GM12878 (cell line): Measurements from ENCODE around the gene NAA25. TPM values are rescaled to one million over a fixed set of nuclear protein-coding genes. Genes with fewer than 3 reads are reported as not detected.

Experiments used
- ATAC-seq: fragments of 200-7000 bp; cut with Tn5 transposase; 3 replicates; pipeline ENCODE4 v1.9.1; 2020; ENCODE audit warnings: mild to moderate bottlenecking, moderate library complexity
- BruUV-seq: library from RNA; stranded (reverse); fragments of 400-500 nt; replicated peaks from 2 replicates; lab custom pipeline; 2021; lab: Mats Ljungman, UMichigan
- CTCF ChIA-PET: fragments of 300-600 bp; sonication (Branson Sonifier 250); formaldehyde crosslinking; extraction: SDS; loops from one replicate; lab custom pipeline; 2021; ENCODE audit warnings: inconsistent platforms; lab: Yijun Ruan, JAX
- POLR2A ChIA-PET: fragments of 350-600 bp; formaldehyde crosslinking; extraction: SDS; loops from one replicate; lab custom pipeline; 2021; ENCODE audit warnings: inconsistent platforms; lab: Charles Lee
- RAD21 ChIA-PET: fragments of 300-600 bp; sonication (Branson Sonifier 250); formaldehyde crosslinking; loops from one replicate; lab custom pipeline; 2023; ENCODE audit warnings: antibody characterized with exemption; ENCODE audit not compliant: unreplicated experiment; lab: Charles Lee
- SMC1A ChIA-PET: fragments of 300-600 bp; sonication (Branson Sonifier 250); formaldehyde crosslinking; loops from one replicate; lab custom pipeline; 2023; ENCODE audit not compliant: unreplicated experiment, uncharacterized antibody; lab: Charles Lee
- DNase-seq: peaks from one replicate; pipeline ENCODE4 v3.0.0-alpha.2; 2011; ENCODE audit warnings: low read depth, low spot score
- FAIRE-seq: peaks from 3 replicates; lab custom pipeline; 2011; peaks lifted over from hg19 to GRCh38; lab: Jason Lieb, UNC
- H2AFZ ChIP-seq: 2 replicates; pipeline ENCODE4 v1.6.0; 2011; ENCODE audit warnings: low read depth, low read length, control low read depth; ENCODE audit not compliant: control insufficient read depth
- H3K27ac ChIP-seq: 2 replicates; pipeline ENCODE4 v1.5.1; 2011; ENCODE audit warnings: control low read depth; ENCODE audit not compliant: control insufficient read depth, insufficient read depth
- H3K27me3 ChIP-seq, 2 experiments: replicated peaks in 1 of 2; 2 replicates each; pipeline versions ENCODE4 v1.6.0 to v1.6.1; 2011; ENCODE audit warnings: low read length in 1 of 2; ENCODE audit not compliant: control insufficient read depth in 2 of 2, insufficient read depth in 2 of 2
- H3K36me3 ChIP-seq, 2 experiments: 2 replicates each; pipeline ENCODE4 v1.5.1; 2011; ENCODE audit warnings: low read length in 1 of 2; ENCODE audit not compliant: control insufficient read depth in 2 of 2, insufficient read depth in 2 of 2
- H3K4me1 ChIP-seq: 2 replicates; pipeline ENCODE4 v1.6.1; 2011; ENCODE audit warnings: mild to moderate bottlenecking, low read length, moderate library complexity, mixed read lengths; ENCODE audit not compliant: control insufficient read depth, insufficient read depth
- H3K4me2 ChIP-seq: 2 replicates; pipeline ENCODE4 v1.6.0; 2011; ENCODE audit warnings: control low read depth; ENCODE audit not compliant: control insufficient read depth, insufficient read depth
- H3K4me3 ChIP-seq: fragments of 200-600 bp; sonication (generic); 2 replicates; pipeline ENCODE4 v1.5.1; 2016
- H3K79me2 ChIP-seq: 2 replicates; pipeline ENCODE4 v1.6.0; 2011; ENCODE audit warnings: low read length; ENCODE audit not compliant: control insufficient read depth, insufficient read depth
- H3K9ac ChIP-seq: 2 replicates; pipeline ENCODE4 v1.8.0; 2011; ENCODE audit warnings: low read length, control low read depth, mixed read lengths; ENCODE audit not compliant: control insufficient read depth, insufficient read depth
- H3K9me3 ChIP-seq: replicated peaks from 3 replicates; pipeline ENCODE4 v1.5.1; 2011; ENCODE audit warnings: mild to moderate bottlenecking, low read length; ENCODE audit not compliant: control insufficient read depth, insufficient read depth
- H4K20me1 ChIP-seq: 2 replicates; pipeline ENCODE4 v1.6.0; 2011; ENCODE audit not compliant: control insufficient read depth, insufficient read depth
- ATF2 ChIP-seq: IDR thresholded peaks from 2 replicates; pipeline ENCODE4 v1.6.1; 2012; ENCODE audit warnings: low read length, inconsistent platforms
- CREM ChIP-seq: IDR thresholded peaks from 2 replicates; pipeline ENCODE4 v1.6.1; 2014; ENCODE audit warnings: antibody characterized with exemption, low read depth
- IKZF1 ChIP-seq: fragments of 450-650 bp; conservative IDR thresholded peaks from 2 replicates; pipeline ENCODE4 v1.6.1; 2017; ENCODE audit warnings: antibody characterized with exemption, mild to moderate bottlenecking
- IKZF2 ChIP-seq, 2 experiments: fragments of 450-650 bp; IDR thresholded peaks; 2 replicates each; pipeline ENCODE4 v1.6.1; 2017; ENCODE audit warnings: mild to moderate bottlenecking in 2 of 2, moderate library complexity in 2 of 2
- MAX ChIP-seq: IDR thresholded peaks from 2 replicates; pipeline ENCODE4 v1.6.1; 2012; ENCODE audit warnings: low read depth, low read length, improper control_type of control experiment
- MTA2 ChIP-seq: fragments of 450-650 bp; IDR thresholded peaks from 2 replicates; pipeline ENCODE4 v1.6.1; 2016; ENCODE audit warnings: low read depth, mild to moderate bottlenecking, moderate library complexity
- NBN ChIP-seq: fragments of 450-650 bp; IDR thresholded peaks from 2 replicates; pipeline ENCODE4 v1.6.1; 2016
- NFIC ChIP-seq: IDR thresholded peaks from 2 replicates; pipeline ENCODE4 v1.6.1; 2012; ENCODE audit warnings: low read depth, mild to moderate bottlenecking, inconsistent platforms, low read length, moderate library complexity
- PBX3 ChIP-seq: IDR thresholded peaks from 2 replicates; pipeline ENCODE4 v1.6.1; 2011; ENCODE audit warnings: mild to moderate bottlenecking, low read depth, low read length, moderate library complexity; ENCODE audit not compliant: insufficient replicate concordance
- POLR2AphosphoS5 ChIP-seq: IDR thresholded peaks from 2 replicates; pipeline ENCODE4 v1.6.1; 2011; ENCODE audit warnings: mild to moderate bottlenecking, low read length, inconsistent platforms
- SPI1 ChIP-seq: IDR thresholded peaks from 2 replicates; pipeline ENCODE4 v1.6.1; 2011; ENCODE audit warnings: low read depth, mild to moderate bottlenecking, low read length, moderate library complexity, borderline replicate concordance; ENCODE audit not compliant: insufficient read depth
- SUPT20H ChIP-seq: IDR thresholded peaks from 2 replicates; pipeline ENCODE4 v1.6.1; 2011; ENCODE audit warnings: low read depth, mild to moderate bottlenecking, low read length, moderate library complexity, borderline replicate concordance; ENCODE audit not compliant: control insufficient read depth
- ZNF207 ChIP-seq: fragments of 450-650 bp; IDR thresholded peaks from 2 replicates; pipeline ENCODE4 v1.6.1; 2014; ENCODE audit warnings: antibody characterized with exemption, mild to moderate bottlenecking, borderline replicate concordance
- ZNF384 ChIP-seq: IDR thresholded peaks from 2 replicates; pipeline ENCODE4 v1.6.1; 2012; ENCODE audit warnings: low read depth, mild to moderate bottlenecking, low read length, improper control_type of control experiment, borderline replicate concordance
- ZNF622 ChIP-seq: fragments of 450-650 bp; IDR thresholded peaks from 2 replicates; pipeline ENCODE4 v1.6.1; 2017; ENCODE audit warnings: mild to moderate bottlenecking, inconsistent platforms
- in situ Hi-C: fragments of 300-500 bp; cut with MboI; formaldehyde crosslinking; loops from 9 replicates; pipeline ENCODE4 v1.14.3; 2018; ENCODE audit warnings: mixed read lengths
- intact Hi-C: fragments of 100-400 bp; cut with micrococcal nuclease; formaldehyde crosslinking; loops from one replicate; pipeline ENCODE4 v1.14.2; 2022; ENCODE audit not compliant: unreplicated experiment
- polyA plus RNA-seq, 11 experiments: library from polyadenylated mRNA; depleted of rRNA in 4 of 11; unstranded in 6 of 11; stranded (reverse) in 5 of 11; fragments of >200 nt; fragmentation: Nextera tagmentation in 4 of 11; fragmentation: Illumina TruSeq in 1 of 11; extraction: Ambion mirVana in 4 of 11; extraction: Trizol in 1 of 11; gene quantifications; 1 replicate in 1 of 11; 2 replicates in 10 of 11; pipeline versions ENCODE4 v1.2.1 to v1.2.3, GENCODE V29; 2011 to 2016; ENCODE audit warnings: inconsistent platforms in 2 of 11, missing spikeins in 2 of 11, low read depth in 1 of 11
- total RNA-seq, 4 experiments: library from RNA; depleted of rRNA in 3 of 4; stranded (reverse); fragments of >200 nt in 3 of 4; fragmentation: Illumina TruSeq in 1 of 4; extraction: Trizol in 1 of 4; gene quantifications; 2 replicates each; pipeline versions ENCODE4 v1.2.1 to v1.2.3, GENCODE V29; 2013 to 2021
- TF ChIP-seq, protein P1 (sequence below): fragments of 450-650 bp; IDR thresholded peaks from 2 replicates; pipeline ENCODE4 v1.6.1; 2017; ENCODE audit warnings: mild to moderate bottlenecking, moderate library complexity

The NAA25 gene
- total and polyA plus RNA-seq, 10 of the 15 experiments (the other 5 are each of a cell fraction or from before 2014, with no cell fraction given), result 15.0 to 39.2 (median 29.4) TPM

DNA sequence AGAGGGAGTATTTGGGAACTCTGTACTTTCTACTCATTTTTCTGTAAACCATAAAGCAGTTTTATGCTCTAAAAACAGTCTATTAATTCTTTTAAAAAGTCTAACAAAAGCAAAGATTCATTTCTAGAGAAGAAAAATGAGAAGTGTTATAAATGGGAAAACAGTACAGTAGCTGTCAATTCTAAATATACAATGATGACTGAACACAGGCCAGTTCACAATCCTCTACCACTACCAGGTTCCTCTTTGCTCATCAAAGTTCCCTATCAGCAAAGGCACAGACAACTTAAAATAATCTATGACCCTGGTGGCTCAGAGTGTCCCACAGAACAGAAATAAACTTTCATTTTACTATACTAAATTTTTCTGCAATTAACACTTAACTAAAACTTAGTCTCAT is 12.5 kb downstream of the NAA25 start:
- Histone ChIP-seq H3K9me3 (no peaks in the 10 kb centered on the region), H3K79me2 (peaks cover 49% of the 10 kb centered on the region), H3K4me2 (peak overlapping the region; percentile 66), H3K27me3 (no peaks in the 10 kb centered on the region), H3K36me3 (peaks cover 5 to 9% of the 10 kb centered on the region in 2 experiments; a peak in 3 of 4 replicates), H3K27ac (peak overlapping the region; percentile 75), H2AFZ (no peak overlapping the region), H3K4me1 (peaks cover 20% of the 10 kb centered on the region), H4K20me1 (no peaks in the 10 kb centered on the region; the same call in 1 of the 2 replicates), H3K4me3 (peak overlapping the region; percentile 47; the same call in 1 of the 2 replicates), H3K9ac (0 out of 2 replicates have a peak overlapping the region, but pooled peaks have one; percentile 8)
- ATAC-seq, result peak; percentile 97
- POLR2A ChIA-PET, result interaction anchor here (0.6 to 3.3 kb wide), 6 partner anchors 11 to 82 kb away, joined by 3 to 34 read pairs (median 6); partner anchors contain the start of genes ERP29, TMEM116 and TRAFD1
- SMC1A ChIA-PET, result interaction anchor here (0.7 to 4.4 kb wide), 9 partner anchors 11 to 37 kb away, joined by 3 to 35 read pairs (median 5); partner anchors contain the start of genes NAA25 and TRAFD1
- intact Hi-C loops, result no loop called here
- in situ Hi-C loops, result no loop called here
- no TSS peak for BruUV-seq
- peak; percentile 47 for DNase-seq
- peak; percentile 96 for FAIRE-seq
- RAD21 ChIA-PET, result interaction anchor here (0.6 to 4.1 kb wide), 3 partner anchors 11 to 36 kb away, joined by 3 to 35 read pairs (median 3); partner anchors contain the start of gene NAA25
- CTCF ChIA-PET, result interaction anchor here (1.5 to 3.5 kb wide), 2 partner anchors 11 to 35 kb away, joined by 4 to 19 read pairs; no protein-coding TSS in a partner anchor
- TF ChIP-seq, protein P1, sequence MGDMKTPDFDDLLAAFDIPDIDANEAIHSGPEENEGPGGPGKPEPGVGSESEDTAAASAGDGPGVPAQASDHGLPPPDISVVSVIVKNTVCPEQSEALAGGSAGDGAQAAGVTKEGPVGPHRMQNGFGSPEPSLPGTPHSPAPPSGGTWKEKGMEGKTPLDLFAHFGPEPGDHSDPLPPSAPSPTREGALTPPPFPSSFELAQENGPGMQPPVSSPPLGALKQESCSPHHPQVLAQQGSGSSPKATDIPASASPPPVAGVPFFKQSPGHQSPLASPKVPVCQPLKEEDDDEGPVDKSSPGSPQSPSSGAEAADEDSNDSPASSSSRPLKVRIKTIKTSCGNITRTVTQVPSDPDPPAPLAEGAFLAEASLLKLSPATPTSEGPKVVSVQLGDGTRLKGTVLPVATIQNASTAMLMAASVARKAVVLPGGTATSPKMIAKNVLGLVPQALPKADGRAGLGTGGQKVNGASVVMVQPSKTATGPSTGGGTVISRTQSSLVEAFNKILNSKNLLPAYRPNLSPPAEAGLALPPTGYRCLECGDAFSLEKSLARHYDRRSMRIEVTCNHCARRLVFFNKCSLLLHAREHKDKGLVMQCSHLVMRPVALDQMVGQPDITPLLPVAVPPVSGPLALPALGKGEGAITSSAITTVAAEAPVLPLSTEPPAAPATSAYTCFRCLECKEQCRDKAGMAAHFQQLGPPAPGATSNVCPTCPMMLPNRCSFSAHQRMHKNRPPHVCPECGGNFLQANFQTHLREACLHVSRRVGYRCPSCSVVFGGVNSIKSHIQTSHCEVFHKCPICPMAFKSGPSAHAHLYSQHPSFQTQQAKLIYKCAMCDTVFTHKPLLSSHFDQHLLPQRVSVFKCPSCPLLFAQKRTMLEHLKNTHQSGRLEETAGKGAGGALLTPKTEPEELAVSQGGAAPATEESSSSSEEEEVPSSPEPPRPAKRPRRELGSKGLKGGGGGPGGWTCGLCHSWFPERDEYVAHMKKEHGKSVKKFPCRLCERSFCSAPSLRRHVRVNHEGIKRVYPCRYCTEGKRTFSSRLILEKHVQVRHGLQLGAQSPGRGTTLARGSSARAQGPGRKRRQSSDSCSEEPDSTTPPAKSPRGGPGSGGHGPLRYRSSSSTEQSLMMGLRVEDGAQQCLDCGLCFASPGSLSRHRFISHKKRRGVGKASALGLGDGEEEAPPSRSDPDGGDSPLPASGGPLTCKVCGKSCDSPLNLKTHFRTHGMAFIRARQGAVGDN, result no peak
- TF ChIP-seq NFIC, result peak; percentile 82
- TF ChIP-seq MAX, result no peak
- TF ChIP-seq ZNF622, result no peak
- TF ChIP-seq SPI1, result peak; percentile 81
- TF ChIP-seq ZNF384, result no peak
- peak; percentile 47; the same call in 1 of the 2 replicates for TF ChIP-seq IKZF1
- TF ChIP-seq ZNF207, result no peak
- peak; percentile 83 for TF ChIP-seq ATF2
- peak; percentile 64 to 67; a peak in 3 of 4 replicates for TF ChIP-seq IKZF2 (IDR thresholded peaks at IDR 0.05)
- TF ChIP-seq NBN, result peak; percentile 25; the same call in 1 of the 2 replicates
- TF ChIP-seq POLR2AphosphoS5, result no peak
- TF ChIP-seq PBX3, result no peak
- no peak for TF ChIP-seq SUPT20H
- TF ChIP-seq CREM, result peak; percentile 22; the same call in 1 of the 2 replicates
- 0 out of 2 replicates have a peak, but pooled peaks have one; percentile 31 for TF ChIP-seq MTA2
